ENCODE measurements around the gene HENMT1.
"Not testable (repeated sequence)": the region's sequence is repeated elsewhere in the genome, so short reads cannot be mapped to it uniquely, and the experiment has no call there.

The HENMT1 gene

GRCh38 chr1:108661030-108661609 lies at the start of gene HENMT1:
Gene HENMT1 (minus strand): TSS chr1:108661093. CDS start chr1:108659884, 1,209 bp downstream.
- DNase-seq = peak; percentile 25 to 52

GRCh38 chr1:108708691-108709660 lies 48.1 kb upstream of the HENMT1 start:
- DNase-seq = peak in 1 of 2 experiments; percentile 7

GRCh38 chr1:108706643-108707042 lies 45.8 kb upstream of the HENMT1 start:
- no peak for DNase-seq

GRCh38 chr1:108704496-108704895 lies 43.6 kb upstream of the HENMT1 start:
- DNase-seq = no peak

- no peak for DNase-seq
Observed at GRCh38 chr1:108703939-108704338, 43.0 kb upstream of the HENMT1 start.

- not testable (repeated sequence) for DNase-seq
Observed at GRCh38 chr1:108702109-108702508, 41.2 kb upstream of the HENMT1 start.

- no peak for DNase-seq
Observed at GRCh38 chr1:108701176-108701849, 40.4 kb upstream of the HENMT1 start.

- no peak for DNase-seq
Observed at GRCh38 chr1:108699375-108700332, 38.8 kb upstream of the HENMT1 start.

GRCh38 chr1:108695535-108695934 lies 34.6 kb upstream of the HENMT1 start:
- no peak for DNase-seq

- DNase-seq = peak; percentile 85 to 91
Observed at GRCh38 chr1:108692724-108693655, 32.1 kb upstream of the HENMT1 start.

- DNase-seq = peak; percentile 71 to 88
Observed at GRCh38 chr1:108691942-108692723, 31.2 kb upstream of the HENMT1 start, which contains the start of gene PRPF38B. Gene PRPF38B (plus strand): TSS chr1:108692310. CDS start chr1:108692592, 282 bp downstream.

- DNase-seq = no peak
Observed at GRCh38 chr1:108691128-108691941, 30.4 kb upstream of the HENMT1 start.

- DNase-seq = no peak
Observed at GRCh38 chr1:108686614-108687313, 25.9 kb upstream of the HENMT1 start.

- peak in 1 of 2 experiments; percentile 16 for DNase-seq
Observed at GRCh38 chr1:108685529-108685928, 24.6 kb upstream of the HENMT1 start.

- DNase-seq = not testable (repeated sequence)
Observed at GRCh38 chr1:108681701-108682100, 20.8 kb upstream of the HENMT1 start.

GRCh38 chr1:108679586-108680213 lies 18.8 kb upstream of the HENMT1 start:
- no peak for DNase-seq

- DNase-seq = no peak
Observed at GRCh38 chr1:108678706-108679105, 17.8 kb upstream of the HENMT1 start.

GRCh38 chr1:108671143-108671542 lies 10.2 kb upstream of the HENMT1 start:
- DNase-seq = no peak
